Breast epithelium (tissue), 4 donors: ENCODE results near the gene KCTD6. TPM values are rescaled to one million over a fixed set of nuclear protein-coding genes. Genes with fewer than 3 reads are reported as not detected.

Source experiments
- DNase-seq, 2 donors: peaks; one replicate each; pipeline ENCODE4 v3.0.0-alpha.2; 2019; ENCODE audit warnings: low spot score in 2 of 2
- H3K27ac ChIP-seq, 2 donors: fragments of 200-600 bp; sonication (generic) in 1 of 2; one replicate each; pipeline ENCODE4 v1.5.1; 2016 to 2019; ENCODE audit warnings: mild to moderate bottlenecking in 1 of 2
- H3K27me3 ChIP-seq, 2 donors: fragments of 200-600 bp; sonication (generic) in 1 of 2; one replicate each; pipeline versions ENCODE4 v1.5.1 to v1.6.0; 2017 to 2019; ENCODE audit warnings: control low read depth in 1 of 2, mild to moderate bottlenecking in 1 of 2
- H3K36me3 ChIP-seq: fragments of 200-600 bp; one replicate; pipeline ENCODE4 v1.5.1; 2019
- H3K4me1 ChIP-seq, 2 donors: fragments of 200-600 bp; sonication (generic); one replicate each; pipeline ENCODE4 v1.5.1; 2016 to 2019; ENCODE audit warnings: control low read depth in 1 of 2
- H3K4me3 ChIP-seq, 3 donors: fragments of 200-600 bp; sonication (generic); 1 replicate in 2 of 3; 2 replicates in 1 of 3; pipeline ENCODE4 v1.5.1; 2016 to 2019; ENCODE audit warnings: mild to moderate bottlenecking in 3 of 3, moderate library complexity in 2 of 3
- H3K9me3 ChIP-seq, 2 donors: fragments of 200-600 bp; sonication (generic) in 1 of 2; one replicate each; pipeline ENCODE4 v1.5.1; 2016 to 2019; ENCODE audit warnings: control low read depth in 1 of 2
- POLR2A ChIP-seq: fragments of 450-650 bp; IDR thresholded peaks from one replicate; pipeline ENCODE4 v1.6.1; 2016; ENCODE audit warnings: antibody characterized with exemption, mild to moderate bottlenecking, moderate library complexity
- POLR2AphosphoS5 ChIP-seq, 3 donors: sonication (generic); formaldehyde crosslinking; IDR thresholded peaks; one replicate each; pipeline ENCODE4 v1.6.1; 2017; ENCODE audit warnings: antibody characterized with exemption in 3 of 3
- intact Hi-C: fragments of 100-400 bp; cut with DNase I; formaldehyde crosslinking; loops from one replicate; pipeline ENCODE4 v1.15.1; 2023; ENCODE audit warnings: low total_unique reads
- total RNA-seq, 3 donors: library from RNA; depleted of rRNA; stranded (reverse); fragments of >200 nt; gene quantifications; one replicate each; pipeline ENCODE4 v1.1.0, GENCODE V29; 2016
- TF ChIP-seq, protein P1 (sequence below), 3 donors: fragments of 450-650 bp; IDR thresholded peaks; one replicate each; pipeline ENCODE4 v1.5.1; 2016 to 2017; ENCODE audit warnings: antibody characterized with exemption in 3 of 3, mild to moderate bottlenecking in 3 of 3, moderate library complexity in 3 of 3

KCTD6 gene
- total RNA-seq, 3 donors from 2014 or later = 15.4 to 30.7 (median 16.3) TPM

GRCh38 chr3:58484722-58485069 is 7.2 kb upstream of the KCTD6 start:
- no peaks in the 10 kb centered on the region for H3K9me3 ChIP-seq
- DNase-seq = no peak
- no peak overlapping the region for H3K27ac ChIP-seq
- TF ChIP-seq POLR2A (no peak), POLR2AphosphoS5 (IDR thresholded peaks at IDR 0.05) (no peak)
- TF ChIP-seq, protein P1, sequence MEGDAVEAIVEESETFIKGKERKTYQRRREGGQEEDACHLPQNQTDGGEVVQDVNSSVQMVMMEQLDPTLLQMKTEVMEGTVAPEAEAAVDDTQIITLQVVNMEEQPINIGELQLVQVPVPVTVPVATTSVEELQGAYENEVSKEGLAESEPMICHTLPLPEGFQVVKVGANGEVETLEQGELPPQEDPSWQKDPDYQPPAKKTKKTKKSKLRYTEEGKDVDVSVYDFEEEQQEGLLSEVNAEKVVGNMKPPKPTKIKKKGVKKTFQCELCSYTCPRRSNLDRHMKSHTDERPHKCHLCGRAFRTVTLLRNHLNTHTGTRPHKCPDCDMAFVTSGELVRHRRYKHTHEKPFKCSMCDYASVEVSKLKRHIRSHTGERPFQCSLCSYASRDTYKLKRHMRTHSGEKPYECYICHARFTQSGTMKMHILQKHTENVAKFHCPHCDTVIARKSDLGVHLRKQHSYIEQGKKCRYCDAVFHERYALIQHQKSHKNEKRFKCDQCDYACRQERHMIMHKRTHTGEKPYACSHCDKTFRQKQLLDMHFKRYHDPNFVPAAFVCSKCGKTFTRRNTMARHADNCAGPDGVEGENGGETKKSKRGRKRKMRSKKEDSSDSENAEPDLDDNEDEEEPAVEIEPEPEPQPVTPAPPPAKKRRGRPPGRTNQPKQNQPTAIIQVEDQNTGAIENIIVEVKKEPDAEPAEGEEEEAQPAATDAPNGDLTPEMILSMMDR (IDR thresholded peaks at IDR 0.05) = no peak
- H3K4me1 ChIP-seq = no peaks in the 10 kb centered on the region
- H3K27me3 ChIP-seq = no peaks in the 10 kb centered on the region
- intact Hi-C loops = no loop called here
- H3K4me3 ChIP-seq = no peak overlapping the region
- no peaks in the 10 kb centered on the region for H3K36me3 ChIP-seq

- Histone ChIP-seq H3K4me1 (no peaks in the 10 kb centered on the region), H3K27ac (no peak overlapping the region), H3K27me3 (no peaks in the 10 kb centered on the region), H3K4me3 (no peak overlapping the region), H3K36me3 (no peaks in the 10 kb centered on the region), H3K9me3 (no peaks in the 10 kb centered on the region)
- intact Hi-C loops = no loop called here
- no peak for DNase-seq
- TF ChIP-seq POLR2AphosphoS5 (IDR thresholded peaks at IDR 0.05) (no peak), POLR2A (no peak)
- TF ChIP-seq, protein P1 (IDR thresholded peaks at IDR 0.05) = no peak
Measured at GRCh38 chr3:58485801-58486435, 6.0 kb upstream of the KCTD6 start.

- intact Hi-C loops = no loop called here
Measured at GRCh38 chr3:58487140-58487886, 4.6 kb upstream of the KCTD6 start.

GRCh38 chr3:58488967-58489366 is 2.9 kb upstream of the KCTD6 start:
- Histone ChIP-seq H3K4me3 (no peak overlapping the region), H3K4me1 (peaks cover 0 to 15% of the 10 kb centered on the region in 2 donors), H3K36me3 (no peaks in the 10 kb centered on the region), H3K27me3 (no peaks in the 10 kb centered on the region), H3K9me3 (no peaks in the 10 kb centered on the region), H3K27ac (no peak overlapping the region)
- TF ChIP-seq POLR2AphosphoS5 (IDR thresholded peaks at IDR 0.05) (no peak), POLR2A (no peak)
- TF ChIP-seq, protein P1 (IDR thresholded peaks at IDR 0.05) = no peak
- no peak for DNase-seq
- intact Hi-C loops = no loop called here

More at GRCh38 chr3:58487140-58487886, 4.6 kb upstream of the KCTD6 start:
- Histone ChIP-seq H3K36me3 (no peaks in the 10 kb centered on the region), H3K27me3 (no peaks in the 10 kb centered on the region), H3K27ac (no peak overlapping the region), H3K4me3 (peak overlapping the region in 1 of 3 donors; percentile 2), H3K9me3 (no peaks in the 10 kb centered on the region), H3K4me1 (peaks cover 0 to 4% of the 10 kb centered on the region in 2 donors)
- no peak for TF ChIP-seq POLR2A
- no peak for TF ChIP-seq POLR2AphosphoS5 (IDR thresholded peaks at IDR 0.05)
- TF ChIP-seq, protein P1 (IDR thresholded peaks at IDR 0.05) = no peak
- DNase-seq = no peak

GRCh38 chr3:58490860-58491501 is 915 bp upstream of the KCTD6 start:
- TF ChIP-seq POLR2A = no peak
- TF ChIP-seq POLR2AphosphoS5 (IDR thresholded peaks at IDR 0.05) = no peak
- TF ChIP-seq, protein P1 (IDR thresholded peaks at IDR 0.05) = no peak
- Histone ChIP-seq H3K27me3 (no peaks in the 10 kb centered on the region), H3K36me3 (no peaks in the 10 kb centered on the region), H3K4me1 (peaks cover 0 to 18% of the 10 kb centered on the region in 2 donors), H3K27ac (peak overlapping the region; percentile 83 to 93), H3K4me3 (peak overlapping the region; percentile 71 to 96 (median 83)), H3K9me3 (no peaks in the 10 kb centered on the region)
- intact Hi-C loops = no loop called here
- DNase-seq = no peak
